ENCODE measurements around the gene RTN4RL1. TPM values are rescaled to one million over a fixed set of nuclear protein-coding genes. Genes with fewer than 3 reads are reported as not detected.

Gene RTN4RL1
- total RNA-seq, 1 donor from 2014 or later: not detected

- Histone ChIP-seq H3K4me3 (ENCODE audit: low read depth, low read length) (no peak overlapping the region), H3K27me3 (ENCODE audit: control insufficient read depth, insufficient read depth, low read length) (peaks cover 26% of the 10 kb centered on the region), H3K36me3 (ENCODE audit: control insufficient read depth, insufficient read depth, low read length) (no peaks in the 10 kb centered on the region)
- DNase-seq (ENCODE audit: low read depth): no peak
- TF ChIP-seq CTCF (IDR thresholded peaks at IDR 0.05; ENCODE audit: insufficient read depth, low read length, poor library complexity, severe bottlenecking): no peak
Observed at GRCh38 chr17:1970843-1971384, 54.2 kb downstream of the RTN4RL1 start.

GRCh38 chr17:1969712-1970111 is 55.4 kb downstream of the RTN4RL1 start:
- H3K36me3 ChIP-seq (ENCODE audit: control insufficient read depth, insufficient read depth, low read length): no peaks in the 10 kb centered on the region
- peaks cover 23% of the 10 kb centered on the region for H3K27me3 ChIP-seq (ENCODE audit: control insufficient read depth, insufficient read depth, low read length)
- no peak for TF ChIP-seq CTCF (IDR thresholded peaks at IDR 0.05; ENCODE audit: insufficient read depth, low read length, poor library complexity, severe bottlenecking)
- H3K4me3 ChIP-seq (ENCODE audit: low read depth, low read length): no peak overlapping the region
- no peak for DNase-seq (ENCODE audit: low read depth)

GRCh38 chr17:1967213-1967612 is 57.9 kb downstream of the RTN4RL1 start:
- no peak for DNase-seq (ENCODE audit: low read depth)
- H3K36me3 ChIP-seq (ENCODE audit: control insufficient read depth, insufficient read depth, low read length): no peaks in the 10 kb centered on the region
- no peak for TF ChIP-seq CTCF (IDR thresholded peaks at IDR 0.05; ENCODE audit: insufficient read depth, low read length, poor library complexity, severe bottlenecking)
- H3K27me3 ChIP-seq (ENCODE audit: control insufficient read depth, insufficient read depth, low read length): peaks cover 21% of the 10 kb centered on the region
- no peak overlapping the region for H3K4me3 ChIP-seq (ENCODE audit: low read depth, low read length)

GRCh38 chr17:1966274-1967086 is 58.7 kb downstream of the RTN4RL1 start:
- Histone ChIP-seq H3K27me3 (ENCODE audit: control insufficient read depth, insufficient read depth, low read length) (peaks cover 21% of the 10 kb centered on the region), H3K4me3 (ENCODE audit: low read depth, low read length) (no peak overlapping the region), H3K36me3 (ENCODE audit: control insufficient read depth, insufficient read depth, low read length) (no peaks in the 10 kb centered on the region)
- DNase-seq (ENCODE audit: low read depth): no peak
- TF ChIP-seq CTCF (IDR thresholded peaks at IDR 0.05; ENCODE audit: insufficient read depth, low read length, poor library complexity, severe bottlenecking): no peak

GRCh38 chr17:1965556-1966273 is 59.4 kb downstream of the RTN4RL1 start:
- no peak overlapping the region for H3K4me3 ChIP-seq (ENCODE audit: low read depth, low read length)
- H3K36me3 ChIP-seq (ENCODE audit: control insufficient read depth, insufficient read depth, low read length): no peaks in the 10 kb centered on the region
- no peak for TF ChIP-seq CTCF (IDR thresholded peaks at IDR 0.05; ENCODE audit: insufficient read depth, low read length, poor library complexity, severe bottlenecking)
- peaks cover 21% of the 10 kb centered on the region for H3K27me3 ChIP-seq (ENCODE audit: control insufficient read depth, insufficient read depth, low read length)
- DNase-seq (ENCODE audit: low read depth): no peak
